ENCODE measurements around the gene MSANTD1.

- TF ChIP-seq CTCF (IDR thresholded peaks at IDR 0.05) (no peak), POLR2A (IDR thresholded peaks at IDR 0.05) (no peak)
Measured at GRCh38 chr4:3245676-3246075, 3.3 kb upstream of the MSANTD1 start.

Measured in thyroid gland (tissue), 4 donors.